ENCODE data around the gene ACAD10. TPM values are rescaled to one million over a fixed set of nuclear protein-coding genes. Genes with fewer than 3 reads are reported as not detected.

ACAD10 gene
- total RNA-seq, 1 experiment from 2014 or later, result 20.7 TPM

- peaks cover 23% of the 10 kb centered on the region for H3K36me3 ChIP-seq (replicated peaks; ENCODE audit: control insufficient read depth, insufficient read depth, low read length)
- DNase-seq, result no peak
These were observed 102.4 kb downstream of the ACAD10 start for GRCh38 chr12:111788178-111788654.

GRCh38 chr12:111789779-111790178, 103.9 kb downstream of the ACAD10 start:
- no peak for DNase-seq
- Histone ChIP-seq H3K36me3 (replicated peaks; ENCODE audit: control insufficient read depth, insufficient read depth, low read length) (peaks cover 17% of the 10 kb centered on the region), H3K27me3 (ENCODE audit: control insufficient read depth, insufficient read depth, low read length) (no peaks in the 10 kb centered on the region), H3K4me3 (ENCODE audit: insufficient read depth, low read depth, low read length) (no peak overlapping the region)

More at GRCh38 chr12:111788178-111788654, 102.4 kb downstream of the ACAD10 start:
- Histone ChIP-seq H3K4me3 (ENCODE audit: insufficient read depth, low read depth, low read length) (no peak overlapping the region), H3K27me3 (ENCODE audit: control insufficient read depth, insufficient read depth, low read length) (no peaks in the 10 kb centered on the region)

- no peak for DNase-seq
- H3K36me3 ChIP-seq (replicated peaks; ENCODE audit: control insufficient read depth, insufficient read depth, low read length), result peaks cover 14% of the 10 kb centered on the region
- H3K27me3 ChIP-seq (ENCODE audit: control insufficient read depth, insufficient read depth, low read length), result no peaks in the 10 kb centered on the region
- H3K4me3 ChIP-seq (ENCODE audit: insufficient read depth, low read depth, low read length), result no peak overlapping the region
These were observed 105.7 kb downstream of the ACAD10 start for GRCh38 chr12:111791507-111791906.

GRCh38 chr12:111792155-111792855, 106.5 kb downstream of the ACAD10 start:
- H3K36me3 ChIP-seq (replicated peaks; ENCODE audit: control insufficient read depth, insufficient read depth, low read length), result peaks cover 14% of the 10 kb centered on the region
- H3K27me3 ChIP-seq (ENCODE audit: control insufficient read depth, insufficient read depth, low read length), result no peaks in the 10 kb centered on the region
- no peak for DNase-seq
- no peak overlapping the region for H3K4me3 ChIP-seq (ENCODE audit: insufficient read depth, low read depth, low read length)

GRCh38 chr12:111792856-111793235, 107.0 kb downstream of the ACAD10 start:
- DNase-seq, result no peak
- H3K36me3 ChIP-seq (replicated peaks; ENCODE audit: control insufficient read depth, insufficient read depth, low read length), result peaks cover 14% of the 10 kb centered on the region
- H3K4me3 ChIP-seq (ENCODE audit: insufficient read depth, low read depth, low read length), result no peak overlapping the region
- no peaks in the 10 kb centered on the region for H3K27me3 ChIP-seq (ENCODE audit: control insufficient read depth, insufficient read depth, low read length)

- H3K4me3 ChIP-seq (ENCODE audit: insufficient read depth, low read depth, low read length), result no peak overlapping the region
- H3K27me3 ChIP-seq (ENCODE audit: control insufficient read depth, insufficient read depth, low read length), result no peaks in the 10 kb centered on the region
- no peak for DNase-seq
- H3K36me3 ChIP-seq (replicated peaks; ENCODE audit: control insufficient read depth, insufficient read depth, low read length), result peaks cover 11% of the 10 kb centered on the region
These were observed 112.3 kb downstream of the ACAD10 start for GRCh38 chr12:111798182-111798581.

- no peak for DNase-seq
- Histone ChIP-seq H3K36me3 (replicated peaks; ENCODE audit: control insufficient read depth, insufficient read depth, low read length) (peaks cover 14% of the 10 kb centered on the region), H3K27me3 (ENCODE audit: control insufficient read depth, insufficient read depth, low read length) (no peaks in the 10 kb centered on the region), H3K4me3 (ENCODE audit: insufficient read depth, low read depth, low read length) (no peak overlapping the region)
These were observed 113.9 kb downstream of the ACAD10 start for GRCh38 chr12:111799758-111800157.

GRCh38 chr12:111803038-111803626, 117.3 kb downstream of the ACAD10 start:
- no peak for DNase-seq
- Histone ChIP-seq H3K27me3 (ENCODE audit: control insufficient read depth, insufficient read depth, low read length) (no peaks in the 10 kb centered on the region), H3K36me3 (replicated peaks; ENCODE audit: control insufficient read depth, insufficient read depth, low read length) (peaks cover 14% of the 10 kb centered on the region), H3K4me3 (ENCODE audit: insufficient read depth, low read depth, low read length) (no peak overlapping the region)

- DNase-seq, result no peak
- Histone ChIP-seq H3K4me3 (ENCODE audit: insufficient read depth, low read depth, low read length) (no peak overlapping the region), H3K27me3 (ENCODE audit: control insufficient read depth, insufficient read depth, low read length) (no peaks in the 10 kb centered on the region), H3K36me3 (replicated peaks; ENCODE audit: control insufficient read depth, insufficient read depth, low read length) (peaks cover 13% of the 10 kb centered on the region)
These were observed 118.0 kb downstream of the ACAD10 start for GRCh38 chr12:111803851-111804250.

GRCh38 chr12:111806304-111806703, 120.5 kb downstream of the ACAD10 start:
- no peak overlapping the region for H3K4me3 ChIP-seq (ENCODE audit: insufficient read depth, low read depth, low read length)
- peaks cover 5% of the 10 kb centered on the region for H3K36me3 ChIP-seq (replicated peaks; ENCODE audit: control insufficient read depth, insufficient read depth, low read length)
- DNase-seq, result no peak
- no peaks in the 10 kb centered on the region for H3K27me3 ChIP-seq (ENCODE audit: control insufficient read depth, insufficient read depth, low read length)

Other genes with a start within 250 kb of the ACAD10 start
- 14.4 and 28.7 TPM in 2 replicates for gene ATXN2, start 86.7 kb upstream of the ACAD10 start, total RNA-seq (2014; rRNA removed; shearing (Covaris generic))
- 15.6 and 20.4 TPM in 2 replicates for gene BRAP, start 97 bp upstream of the ACAD10 start, total RNA-seq (2014; rRNA removed; shearing (Covaris generic))
- 47.9 and 55.9 TPM in 2 replicates for gene ALDH2, start 80.9 kb downstream of the ACAD10 start, total RNA-seq (2014; rRNA removed; shearing (Covaris generic))
- 102 and 130 TPM in 2 replicates for gene MAPKAPK5, start 156.2 kb downstream of the ACAD10 start, total RNA-seq (2014; rRNA removed; shearing (Covaris generic))

All from H7 (cell line).